ENCODE measurements around the gene FCGBP.

FCGBP gene

DNA sequence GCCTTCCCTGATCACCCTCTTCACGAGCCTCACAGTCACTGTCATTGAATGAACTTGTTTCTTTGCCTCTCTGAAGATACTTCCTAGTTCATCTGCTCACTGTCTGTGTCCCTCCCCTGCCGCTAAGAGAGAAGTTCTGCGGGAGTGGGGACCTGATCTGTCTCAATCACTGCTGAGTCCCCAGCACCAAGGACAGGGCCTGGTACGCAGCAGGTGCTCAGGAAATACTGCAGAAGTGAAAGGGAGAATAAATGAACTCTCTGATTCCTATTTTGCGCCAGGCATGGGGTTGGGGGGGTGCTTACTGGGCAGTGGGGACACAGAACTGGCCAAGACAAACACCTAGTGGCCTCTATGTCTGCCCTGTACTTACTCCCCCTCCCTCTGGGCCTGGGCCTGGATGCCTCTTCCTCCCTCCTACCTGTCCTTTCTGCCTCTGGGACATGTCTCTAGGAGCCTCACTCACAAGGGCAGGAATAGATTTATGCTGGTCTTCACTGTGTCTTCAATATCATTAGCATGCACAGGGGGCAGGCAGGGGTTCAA, 17.5 kb downstream of the FCGBP start:
- no peak overlapping the region for H3K4me3 ChIP-seq (ENCODE audit: low read depth, low read length)
- TF ChIP-seq, protein P1, sequence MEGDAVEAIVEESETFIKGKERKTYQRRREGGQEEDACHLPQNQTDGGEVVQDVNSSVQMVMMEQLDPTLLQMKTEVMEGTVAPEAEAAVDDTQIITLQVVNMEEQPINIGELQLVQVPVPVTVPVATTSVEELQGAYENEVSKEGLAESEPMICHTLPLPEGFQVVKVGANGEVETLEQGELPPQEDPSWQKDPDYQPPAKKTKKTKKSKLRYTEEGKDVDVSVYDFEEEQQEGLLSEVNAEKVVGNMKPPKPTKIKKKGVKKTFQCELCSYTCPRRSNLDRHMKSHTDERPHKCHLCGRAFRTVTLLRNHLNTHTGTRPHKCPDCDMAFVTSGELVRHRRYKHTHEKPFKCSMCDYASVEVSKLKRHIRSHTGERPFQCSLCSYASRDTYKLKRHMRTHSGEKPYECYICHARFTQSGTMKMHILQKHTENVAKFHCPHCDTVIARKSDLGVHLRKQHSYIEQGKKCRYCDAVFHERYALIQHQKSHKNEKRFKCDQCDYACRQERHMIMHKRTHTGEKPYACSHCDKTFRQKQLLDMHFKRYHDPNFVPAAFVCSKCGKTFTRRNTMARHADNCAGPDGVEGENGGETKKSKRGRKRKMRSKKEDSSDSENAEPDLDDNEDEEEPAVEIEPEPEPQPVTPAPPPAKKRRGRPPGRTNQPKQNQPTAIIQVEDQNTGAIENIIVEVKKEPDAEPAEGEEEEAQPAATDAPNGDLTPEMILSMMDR (IDR thresholded peaks at IDR 0.05; ENCODE audit: borderline replicate concordance, insufficient read depth, low read depth, low read length): no peak

DNA sequence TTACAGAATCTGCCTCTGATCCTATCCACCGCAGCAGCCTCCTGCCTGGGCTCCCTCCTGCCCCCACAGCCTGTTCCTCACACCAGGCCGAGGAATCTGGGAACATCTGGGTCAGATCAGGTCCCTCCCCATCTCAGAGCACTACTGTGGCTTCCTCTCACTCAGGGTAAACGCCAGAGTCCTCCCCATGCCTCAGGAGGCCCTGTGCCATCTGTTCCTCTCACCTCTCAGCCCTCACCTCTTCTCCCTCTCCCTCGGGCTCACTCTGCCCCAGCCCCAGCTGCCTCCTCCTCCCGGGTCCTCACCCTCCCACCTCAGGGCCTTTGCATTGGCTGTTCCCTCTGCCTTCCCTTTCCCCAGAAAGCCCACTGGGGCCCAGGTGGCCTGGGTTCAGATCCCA, 18.2 kb downstream of the FCGBP start:
- TF ChIP-seq, protein P1 (IDR thresholded peaks at IDR 0.05; ENCODE audit: borderline replicate concordance, insufficient read depth, low read depth, low read length): no peak
- H3K4me3 ChIP-seq (ENCODE audit: low read depth, low read length): no peak overlapping the region

DNA sequence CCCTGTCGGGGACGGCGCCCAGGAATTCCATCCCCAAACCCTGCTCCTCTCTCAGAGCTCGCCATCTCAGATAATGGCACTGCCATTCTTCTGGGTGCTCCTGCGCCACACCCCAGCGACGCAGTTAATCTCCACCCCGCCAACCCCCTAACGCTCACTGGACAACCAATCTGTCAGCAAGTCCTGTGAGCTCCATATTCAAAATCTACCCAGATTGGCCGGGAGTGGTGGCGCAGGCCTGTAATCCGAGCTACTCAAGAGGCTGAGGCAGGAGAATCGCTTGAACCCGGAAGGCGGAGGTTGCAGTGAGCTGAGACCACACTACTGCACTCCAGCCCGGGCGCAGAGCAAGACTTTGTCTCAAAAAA, 18.6 kb downstream of the FCGBP start:
- H3K4me3 ChIP-seq (ENCODE audit: low read depth, low read length): no peak overlapping the region
- TF ChIP-seq, protein P1 (IDR thresholded peaks at IDR 0.05; ENCODE audit: borderline replicate concordance, insufficient read depth, low read depth, low read length): no peak

DNA sequence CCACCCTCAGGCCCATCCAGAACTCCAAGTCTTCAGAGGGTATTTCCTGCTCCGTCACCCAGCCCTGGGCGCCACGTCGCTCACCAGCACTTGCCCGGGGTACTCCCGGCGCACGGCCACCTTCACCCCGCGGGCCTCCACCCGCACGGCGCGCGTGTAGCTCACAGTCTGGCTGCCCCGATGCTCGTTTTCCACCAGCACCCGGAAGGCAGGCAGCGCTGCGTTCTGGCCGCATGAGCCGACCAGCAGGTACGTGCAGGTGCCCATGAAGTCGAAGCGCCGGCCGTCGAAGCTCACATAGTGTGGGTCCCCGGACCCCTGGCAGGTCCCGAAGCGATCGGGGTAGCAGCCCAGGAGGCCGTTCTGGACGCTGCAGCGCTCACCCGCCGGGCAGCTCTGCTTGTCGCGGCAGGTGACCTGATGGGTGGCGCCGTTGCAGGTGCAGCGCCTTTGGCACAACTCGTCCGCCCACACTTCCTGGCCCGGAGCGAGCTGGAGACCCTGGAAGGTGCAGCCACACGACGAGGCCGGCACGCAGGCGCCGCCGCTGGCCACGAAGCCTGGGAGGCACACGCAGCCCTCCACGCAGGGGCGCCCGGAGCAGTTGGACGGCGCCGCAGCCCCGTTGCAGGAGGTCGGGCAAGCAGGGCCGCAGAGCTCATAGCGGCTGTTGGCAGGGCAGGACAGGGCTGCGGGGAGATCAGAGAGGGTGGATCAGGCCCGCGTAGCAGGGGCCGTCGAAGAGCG, 19.2 kb downstream of the FCGBP start:
- TF ChIP-seq, protein P1 (IDR thresholded peaks at IDR 0.05; ENCODE audit: borderline replicate concordance, insufficient read depth, low read depth, low read length): no peak

DNA sequence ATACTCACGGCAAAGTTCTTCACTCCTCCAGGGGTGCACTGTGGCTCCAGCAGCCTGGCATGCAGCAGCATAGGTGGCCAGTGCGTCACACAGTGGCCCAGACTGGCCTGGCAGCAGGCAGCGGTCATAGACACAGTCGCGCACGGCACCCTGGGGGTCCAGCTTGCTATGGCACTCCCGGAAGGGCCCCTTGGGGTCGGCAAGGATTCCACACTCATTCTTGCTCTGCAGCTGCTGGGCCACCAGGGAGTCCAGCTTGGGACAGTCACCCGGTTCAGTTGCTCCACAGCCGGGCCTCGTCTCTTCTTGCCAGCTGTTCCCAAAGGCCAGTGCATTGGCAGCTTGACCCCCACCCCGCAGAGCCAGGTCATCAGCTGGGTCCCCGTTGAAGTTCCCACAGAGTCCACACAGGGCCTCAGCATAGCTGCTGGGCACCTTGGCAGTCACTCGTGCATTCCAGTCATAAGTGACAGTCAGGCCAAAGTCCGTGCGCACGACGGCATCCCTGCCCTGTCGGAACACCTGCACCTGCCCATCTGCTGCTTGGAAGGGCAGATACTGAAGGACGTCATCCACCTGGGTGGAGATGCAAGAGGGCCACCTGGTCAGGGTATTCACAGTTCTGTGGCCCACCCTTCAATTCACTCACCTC, 20.6 kb downstream of the FCGBP start:
- TF ChIP-seq, protein P1 (IDR thresholded peaks at IDR 0.05; ENCODE audit: borderline replicate concordance, insufficient read depth, low read depth, low read length): no peak
- no peak overlapping the region for H3K4me3 ChIP-seq (ENCODE audit: low read depth, low read length)

More for the DNA sequence above, 19.2 kb downstream of the FCGBP start:
- no peak overlapping the region for H3K4me3 ChIP-seq (ENCODE audit: low read depth, low read length)

DNA sequence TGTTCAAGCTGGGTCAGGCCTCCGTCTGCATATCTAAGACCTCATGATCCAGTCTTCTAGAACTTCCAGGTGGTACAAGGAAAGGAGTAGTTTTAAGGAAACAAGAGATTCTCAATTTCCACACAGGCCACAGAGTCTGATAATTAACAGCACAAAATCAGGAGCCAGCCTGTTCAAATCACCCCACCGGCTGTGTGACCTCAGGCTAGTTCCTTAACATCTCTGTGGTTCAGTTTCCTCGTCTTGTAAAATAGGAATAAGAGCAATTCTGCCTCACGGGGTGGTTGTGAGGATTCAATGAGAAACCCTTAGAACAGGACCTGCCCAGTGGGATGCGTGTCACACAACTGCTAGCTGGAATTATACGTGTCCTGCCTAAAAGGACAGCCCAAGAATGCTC, 25.6 kb downstream of the FCGBP start:
- TF ChIP-seq, protein P1 (IDR thresholded peaks at IDR 0.05; ENCODE audit: borderline replicate concordance, insufficient read depth, low read depth, low read length): no peak
- no peak overlapping the region for H3K4me3 ChIP-seq (ENCODE audit: low read depth, low read length)
